WTC11 (cell line): ENCODE results near the gene BCAS3. TPM values are rescaled to one million over a fixed set of nuclear protein-coding genes. Genes with fewer than 3 reads are reported as not detected.

ENCODE experiments used
- ATAC-seq: fragments of 200-7000 bp; cut with Tn5 transposase; 2 replicates; pipeline ENCODE4 v1.10.0; 2021; ENCODE audit warnings: mild to moderate bottlenecking, moderate library complexity
- CTCF ChIA-PET: fragments of 300-600 bp; sonication (Branson Sonifier 250); formaldehyde crosslinking; loops from one replicate; lab custom pipeline; 2021; ENCODE audit warnings: antibody characterized with exemption; lab: Charles Lee
- POLR2A ChIA-PET: fragments of 350-600 bp; sonication (Branson Sonifier 250); formaldehyde crosslinking; loops from one replicate; lab custom pipeline; 2021; ENCODE audit warnings: antibody characterized with exemption; lab: Charles Lee
- DNase-seq: peaks from one replicate; pipeline ENCODE4 v3.0.0; 2021; ENCODE audit warnings: low spot score
- H3K27ac Mint-ChIP-seq: 2 replicates; pipeline ENCODE4 v1.8.0; 2021; ENCODE audit warnings: mixed read lengths
- H3K27me3 Mint-ChIP-seq: 2 replicates; pipeline ENCODE4 v1.8.0; 2021; ENCODE audit warnings: low read depth, mild to moderate bottlenecking, moderate library complexity, mixed read lengths
- H3K36me3 Mint-ChIP-seq: 2 replicates; pipeline ENCODE4 v1.8.0; 2021; ENCODE audit warnings: mixed read lengths
- H3K4me1 Mint-ChIP-seq: 2 replicates; pipeline ENCODE4 v1.8.0; 2022; ENCODE audit warnings: mixed read lengths
- H3K4me3 Mint-ChIP-seq: 2 replicates; pipeline ENCODE4 v1.8.0; 2021; ENCODE audit warnings: mild to moderate bottlenecking, moderate library complexity, mixed read lengths
- H3K9me3 Mint-ChIP-seq: 2 replicates; pipeline ENCODE4 v1.8.0; 2021; ENCODE audit warnings: mixed read lengths
- AR ChIP-seq: fragments of 250-450 bp; sonication (Bioruptor Pico); IDR thresholded peaks from 2 replicates; pipeline ENCODE4 v1.9.0; 2021; ENCODE audit warnings: mild to moderate bottlenecking
- ATF6 ChIP-seq: sonication (generic); formaldehyde crosslinking; IDR thresholded peaks from 2 replicates; pipeline ENCODE4 v1.8.1; 2023; ENCODE audit warnings: mild to moderate bottlenecking, missing genetic modification reagents
- E2F4 ChIP-seq: sonication (generic); formaldehyde crosslinking; IDR thresholded peaks from 2 replicates; pipeline ENCODE4 v1.8.1; 2022; ENCODE audit warnings: low read depth, mild to moderate bottlenecking, moderate library complexity, missing genetic modification reagents, borderline replicate concordance
- ELF4 ChIP-seq: sonication (generic); formaldehyde crosslinking; IDR thresholded peaks from 2 replicates; pipeline ENCODE4 v1.8.1; 2022; ENCODE audit warnings: low read depth, mild to moderate bottlenecking, moderate library complexity, missing genetic modification reagents
- ESRRA ChIP-seq: sonication (generic); formaldehyde crosslinking; IDR thresholded peaks from 2 replicates; pipeline ENCODE4 v1.8.1; 2022; ENCODE audit warnings: mild to moderate bottlenecking, missing genetic modification reagents, borderline replicate concordance
- FOXP1 ChIP-seq: sonication (generic); formaldehyde crosslinking; IDR thresholded peaks from 2 replicates; pipeline ENCODE4 v1.8.0; 2022; ENCODE audit warnings: missing genetic modification reagents, mild to moderate bottlenecking, moderate library complexity, borderline replicate concordance
- GRHL2 ChIP-seq: fragments of 250-450 bp; sonication (Bioruptor Pico); IDR thresholded peaks from 2 replicates; pipeline ENCODE4 v1.8.0; 2022; ENCODE audit warnings: mild to moderate bottlenecking, moderate library complexity; ENCODE audit not compliant: insufficient replicate concordance, severe bottlenecking
- IRF1 ChIP-seq: sonication (generic); formaldehyde crosslinking; IDR thresholded peaks from 2 replicates; pipeline ENCODE4 v1.8.0; 2023; ENCODE audit warnings: missing genetic modification reagents
- IRF2 ChIP-seq: sonication (generic); formaldehyde crosslinking; IDR thresholded peaks from 2 replicates; pipeline ENCODE4 v1.8.0; 2022; ENCODE audit warnings: low read depth, missing genetic modification reagents, borderline replicate concordance
- JUN ChIP-seq: sonication (generic); formaldehyde crosslinking; IDR thresholded peaks from 2 replicates; pipeline ENCODE4 v1.8.0; 2023; ENCODE audit warnings: mild to moderate bottlenecking, missing genetic modification reagents
- MXD4 ChIP-seq: fragments of 250-450 bp; sonication (Bioruptor Pico); IDR thresholded peaks from 2 replicates; pipeline ENCODE4 v1.8.0; 2021; ENCODE audit warnings: mild to moderate bottlenecking, moderate library complexity, borderline replicate concordance
- MYBL2 ChIP-seq: sonication (generic); formaldehyde crosslinking; IDR thresholded peaks from 2 replicates; pipeline ENCODE4 v1.8.1; 2023; ENCODE audit warnings: mild to moderate bottlenecking, moderate library complexity, missing genetic modification reagents
- PRRX2 ChIP-seq: fragments of 250-450 bp; sonication (Bioruptor Pico); IDR thresholded peaks from 2 replicates; pipeline ENCODE4 v1.8.0; 2021; ENCODE audit warnings: mild to moderate bottlenecking
- USF1 ChIP-seq: sonication (generic); formaldehyde crosslinking; IDR thresholded peaks from 2 replicates; pipeline ENCODE4 v1.8.0; 2022; ENCODE audit warnings: mild to moderate bottlenecking, missing genetic modification reagents
- USF2 ChIP-seq: sonication (generic); formaldehyde crosslinking; IDR thresholded peaks from 2 replicates; pipeline ENCODE4 v1.8.1; 2023; ENCODE audit warnings: mild to moderate bottlenecking, missing genetic modification reagents, moderate library complexity
- ZSCAN18 ChIP-seq: fragments of 250-450 bp; sonication (Bioruptor Pico); IDR thresholded peaks from 2 replicates; pipeline ENCODE4 v2.1.2; 2022; ENCODE audit warnings: mild to moderate bottlenecking, moderate library complexity
- total RNA-seq: library from RNA; stranded (reverse); gene quantifications from 3 replicates; pipeline ENCODE4 v1.2.3, GENCODE V29; 2021

Gene BCAS3
- total RNA-seq, 1 experiment from 2014 or later = 15.5 TPM

- ChIA-PET CTCF (no interaction called here), POLR2A (no interaction called here)
- Mint-ChIP-seq H3K4me1 (no peaks in the 10 kb centered on the region), H3K27ac (no peak overlapping the region), H3K9me3 (no peaks in the 10 kb centered on the region), H3K27me3 (no peaks in the 10 kb centered on the region), H3K36me3 (no peaks in the 10 kb centered on the region), H3K4me3 (no peak overlapping the region)
- DNase-seq = no peak
- no peak for TF ChIP-seq FOXP1
- no peak for TF ChIP-seq IRF2 (CRISPR knock-in tag)
- TF ChIP-seq E2F4 (CRISPR knock-in tag) = no peak
- no peak for TF ChIP-seq GRHL2 (CRISPR knock-in tag)
- TF ChIP-seq AR (CRISPR knock-in tag) = no peak
- TF ChIP-seq USF1 (CRISPR knock-in tag) = no peak
- no peak for TF ChIP-seq ELF4 (CRISPR knock-in tag)
- TF ChIP-seq ESRRA = no peak
- TF ChIP-seq ZSCAN18 (CRISPR knock-in tag) = no peak
- no peak for TF ChIP-seq MXD4 (CRISPR knock-in tag)
- TF ChIP-seq ATF6 (CRISPR knock-in tag) = no peak
- no peak for TF ChIP-seq JUN (CRISPR knock-in tag)
- TF ChIP-seq PRRX2 = no peak
- no peak for TF ChIP-seq IRF1 (CRISPR knock-in tag)
- TF ChIP-seq MYBL2 (CRISPR knock-in tag) = no peak
- TF ChIP-seq USF2 (CRISPR knock-in tag) = no peak
- ATAC-seq = no peak
Measured at GRCh38 chr17:60704170-60704569, 26.5 kb downstream of the BCAS3 start.
